Measurements from ENCODE around the gene TSPAN6.

The TSPAN6 gene

GRCh38 chrX:100642290-100642689, 5.7 kb upstream of the TSPAN6 start:
- DNase-seq (ENCODE audit: low read depth in 2 of 2): no peak
- no peak for TF ChIP-seq CTCF (IDR thresholded peaks at IDR 0.05; ENCODE audit: low read depth, low read length)
- H3K4me3 ChIP-seq (replicated peaks in 1 of 2; ENCODE audit: low read depth in 2 of 2, low read length in 2 of 2): no peak overlapping the region

- TF ChIP-seq CTCF (IDR thresholded peaks at IDR 0.05; ENCODE audit: low read depth, low read length): no peak
- DNase-seq (ENCODE audit: low read depth in 2 of 2): no peak
- H3K4me3 ChIP-seq (replicated peaks in 1 of 2; ENCODE audit: low read depth in 2 of 2, low read length in 2 of 2): peak overlapping the region; percentile 65 to 66
These were observed 651 bp downstream of the TSPAN6 start for GRCh38 chrX:100635989-100636320.

GRCh38 chrX:100635040-100635439, 1.6 kb downstream of the TSPAN6 start:
- no peak for TF ChIP-seq CTCF (IDR thresholded peaks at IDR 0.05; ENCODE audit: low read depth, low read length)
- no peak for DNase-seq (ENCODE audit: low read depth in 2 of 2)
- no peak overlapping the region for H3K4me3 ChIP-seq (replicated peaks in 1 of 2; ENCODE audit: low read depth in 2 of 2, low read length in 2 of 2)

- H3K4me3 ChIP-seq (replicated peaks in 1 of 2; ENCODE audit: low read depth in 2 of 2, low read length in 2 of 2): no peak overlapping the region
- DNase-seq (ENCODE audit: low read depth in 2 of 2): no peak
- TF ChIP-seq CTCF (IDR thresholded peaks at IDR 0.05; ENCODE audit: low read depth, low read length): no peak
These were observed 10.6 kb downstream of the TSPAN6 start for GRCh38 chrX:100625985-100626491.

- DNase-seq (ENCODE audit: low read depth in 2 of 2): no peak
- TF ChIP-seq CTCF (IDR thresholded peaks at IDR 0.05; ENCODE audit: low read depth, low read length): no peak
- H3K4me3 ChIP-seq (replicated peaks in 1 of 2; ENCODE audit: low read depth in 2 of 2, low read length in 2 of 2): no peak overlapping the region
These were observed 13.6 kb downstream of the TSPAN6 start for GRCh38 chrX:100623001-100623400.

GRCh38 chrX:100615005-100615404, 21.6 kb downstream of the TSPAN6 start:
- DNase-seq (ENCODE audit: low read depth in 2 of 2): peak; percentile 82 to 83
- peak; percentile 56 for TF ChIP-seq CTCF (IDR thresholded peaks at IDR 0.05; ENCODE audit: low read depth, low read length)
- no peak overlapping the region for H3K4me3 ChIP-seq (replicated peaks in 1 of 2; ENCODE audit: low read depth in 2 of 2, low read length in 2 of 2)

GRCh38 chrX:100611951-100612350, 24.7 kb downstream of the TSPAN6 start:
- no peak for TF ChIP-seq CTCF (IDR thresholded peaks at IDR 0.05; ENCODE audit: low read depth, low read length)
- no peak overlapping the region for H3K4me3 ChIP-seq (replicated peaks in 1 of 2; ENCODE audit: low read depth in 2 of 2, low read length in 2 of 2)
- DNase-seq (ENCODE audit: low read depth in 2 of 2): no peak
